GM21367 (cell line): Measurements from ENCODE around the gene MAP3K2.

Experiments used
- ATAC-seq: cut with Tn5 transposase; IDR thresholded peaks from one replicate; pipeline ENCODE4 v1.9.1; 2021; ENCODE audit not compliant: unreplicated experiment

Gene MAP3K2, protein sequence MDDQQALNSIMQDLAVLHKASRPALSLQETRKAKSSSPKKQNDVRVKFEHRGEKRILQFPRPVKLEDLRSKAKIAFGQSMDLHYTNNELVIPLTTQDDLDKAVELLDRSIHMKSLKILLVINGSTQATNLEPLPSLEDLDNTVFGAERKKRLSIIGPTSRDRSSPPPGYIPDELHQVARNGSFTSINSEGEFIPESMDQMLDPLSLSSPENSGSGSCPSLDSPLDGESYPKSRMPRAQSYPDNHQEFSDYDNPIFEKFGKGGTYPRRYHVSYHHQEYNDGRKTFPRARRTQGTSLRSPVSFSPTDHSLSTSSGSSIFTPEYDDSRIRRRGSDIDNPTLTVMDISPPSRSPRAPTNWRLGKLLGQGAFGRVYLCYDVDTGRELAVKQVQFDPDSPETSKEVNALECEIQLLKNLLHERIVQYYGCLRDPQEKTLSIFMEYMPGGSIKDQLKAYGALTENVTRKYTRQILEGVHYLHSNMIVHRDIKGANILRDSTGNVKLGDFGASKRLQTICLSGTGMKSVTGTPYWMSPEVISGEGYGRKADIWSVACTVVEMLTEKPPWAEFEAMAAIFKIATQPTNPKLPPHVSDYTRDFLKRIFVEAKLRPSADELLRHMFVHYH

DNA sequence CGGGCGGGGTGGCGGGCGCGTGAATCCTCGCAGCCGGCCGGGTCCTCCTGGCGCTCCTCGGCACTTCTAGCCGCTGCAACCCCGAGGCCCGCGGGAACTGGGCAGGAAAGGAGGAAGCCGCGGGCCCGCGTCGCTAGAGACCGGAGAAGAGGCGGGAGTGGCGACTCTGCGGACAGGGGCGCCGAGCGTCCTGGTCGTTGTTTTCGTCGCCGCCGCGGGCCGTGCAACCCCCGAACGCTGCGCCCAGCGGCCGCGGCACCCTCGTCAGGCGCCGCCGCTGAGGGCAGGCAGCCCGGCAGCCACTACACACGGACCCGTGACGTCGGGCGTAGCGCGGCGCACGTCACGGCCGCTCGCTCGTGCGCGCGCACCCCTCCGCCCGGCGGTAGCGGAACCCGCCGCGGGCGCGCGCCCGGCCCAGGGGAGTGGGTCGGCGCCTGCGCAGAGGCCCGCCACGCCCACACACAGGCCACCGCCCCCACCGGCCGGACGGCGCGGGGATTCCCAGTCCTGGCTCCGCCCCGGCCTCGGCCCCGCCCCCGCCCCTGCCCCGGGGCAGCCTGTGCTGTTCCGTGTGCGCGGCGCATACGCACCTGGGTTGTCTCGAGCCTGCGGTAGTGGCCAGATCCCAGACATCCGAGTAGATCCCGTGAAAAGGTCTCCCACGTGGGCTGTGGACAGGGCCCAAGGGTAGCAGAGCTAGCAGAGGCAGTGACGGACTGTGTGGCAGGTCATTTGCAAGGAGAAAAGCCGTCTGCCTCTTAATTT is at the start of gene MAP3K2:
TSS of gene MAP3K2 (minus strand) at position 321 of the 768 bp plus-strand sequence. CDS start 44,846 bp downstream, outside the sequence.
- ATAC-seq, result peak; percentile 61

DNA sequence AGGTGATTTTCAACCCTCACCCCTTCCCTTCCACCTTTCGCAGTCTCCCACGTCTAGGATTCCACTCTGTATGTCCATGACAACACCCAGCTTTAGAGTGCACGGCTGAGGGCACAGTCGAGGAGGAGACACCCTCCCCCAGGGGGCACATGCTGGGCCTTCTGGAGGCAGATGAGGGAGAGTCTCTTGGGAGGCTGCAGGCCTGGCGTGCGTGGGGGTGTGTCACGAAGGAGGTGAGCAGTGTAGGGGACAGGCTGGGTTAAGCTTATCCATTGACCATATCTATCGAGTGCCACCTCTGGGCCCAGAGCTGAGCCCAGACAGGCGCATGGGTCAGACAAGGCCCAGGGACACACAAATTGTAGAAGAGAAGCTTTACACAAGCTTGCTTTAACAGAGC is 49.3 kb upstream of the MAP3K2 start:
- no peak for ATAC-seq

DNA sequence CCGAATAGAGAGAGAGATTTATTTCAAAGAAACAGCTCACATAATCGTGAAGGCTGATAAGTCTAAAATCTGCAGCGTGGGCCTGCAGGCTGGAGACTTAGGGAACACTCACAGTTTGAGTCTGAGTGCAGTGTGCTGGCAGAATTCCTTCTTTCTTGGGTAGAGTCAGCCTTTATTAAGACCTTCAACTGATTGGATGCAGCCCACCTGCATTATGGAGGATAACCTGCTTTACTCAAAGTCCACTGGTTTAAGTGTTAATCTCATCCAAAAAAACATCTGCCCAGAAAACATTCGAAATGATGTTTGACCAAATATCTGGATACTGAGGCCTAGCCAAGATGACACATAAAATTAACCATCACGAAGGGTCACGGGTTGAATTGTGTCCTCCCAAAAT is 46.7 kb upstream of the MAP3K2 start:
- no peak for ATAC-seq

DNA sequence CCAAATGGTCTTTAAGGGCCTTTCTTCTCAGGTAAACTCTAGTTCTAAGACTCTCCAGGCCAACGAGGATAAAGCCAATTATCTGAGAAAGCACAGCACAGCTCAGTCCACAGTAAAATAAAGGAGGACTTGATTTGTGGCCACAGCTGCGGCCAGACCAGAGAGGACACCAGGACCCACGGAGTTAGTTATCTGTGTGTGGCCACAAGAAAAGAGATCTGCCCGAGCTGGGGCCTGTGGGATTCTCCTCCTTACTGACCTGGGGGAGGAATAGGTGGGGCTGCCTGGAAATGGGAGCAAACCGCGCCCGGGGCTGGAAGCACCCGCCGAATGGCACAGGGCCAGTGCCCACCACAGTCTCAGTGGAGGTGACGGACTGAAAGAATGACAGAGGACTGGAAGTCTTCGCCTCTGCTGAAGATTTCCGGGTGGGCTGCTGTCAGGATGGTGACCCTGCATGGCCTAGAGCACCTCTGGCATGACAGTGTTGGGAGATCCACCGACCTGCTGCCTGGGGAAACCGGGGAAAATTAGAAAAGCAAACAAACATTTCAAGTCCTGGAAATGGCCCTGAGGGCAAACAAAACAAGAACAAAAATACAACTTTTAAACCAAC is 43.7 kb upstream of the MAP3K2 start:
- ATAC-seq, result no peak

DNA sequence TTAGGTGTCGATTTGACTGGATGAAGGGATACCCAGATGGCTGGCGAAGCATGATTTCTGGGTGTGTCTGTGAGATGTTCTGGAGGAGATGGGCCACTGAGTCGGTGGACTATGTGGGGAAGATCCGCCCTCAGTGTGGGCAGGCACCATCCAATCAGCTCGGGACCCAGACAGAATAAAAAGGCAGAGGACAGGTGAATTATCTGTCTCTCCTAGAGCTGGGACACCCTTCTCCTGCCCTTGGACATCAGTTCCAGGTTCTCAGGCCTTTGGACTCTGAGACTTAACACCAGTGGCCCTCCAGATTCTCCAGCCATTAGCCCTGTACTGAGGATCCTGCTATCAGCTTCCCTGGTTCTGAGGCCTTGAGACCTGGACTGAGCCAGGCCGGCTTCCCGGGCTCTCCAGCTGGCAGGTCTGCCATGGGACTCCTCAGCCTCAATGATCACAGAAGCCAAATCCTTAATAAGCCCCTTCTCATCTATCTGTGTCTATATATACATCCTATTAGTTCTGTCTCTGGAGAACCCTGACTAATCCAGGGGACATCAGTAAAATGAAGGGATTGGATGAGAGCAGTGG is 42.2 kb upstream of the MAP3K2 start:
- ATAC-seq, result no peak

DNA sequence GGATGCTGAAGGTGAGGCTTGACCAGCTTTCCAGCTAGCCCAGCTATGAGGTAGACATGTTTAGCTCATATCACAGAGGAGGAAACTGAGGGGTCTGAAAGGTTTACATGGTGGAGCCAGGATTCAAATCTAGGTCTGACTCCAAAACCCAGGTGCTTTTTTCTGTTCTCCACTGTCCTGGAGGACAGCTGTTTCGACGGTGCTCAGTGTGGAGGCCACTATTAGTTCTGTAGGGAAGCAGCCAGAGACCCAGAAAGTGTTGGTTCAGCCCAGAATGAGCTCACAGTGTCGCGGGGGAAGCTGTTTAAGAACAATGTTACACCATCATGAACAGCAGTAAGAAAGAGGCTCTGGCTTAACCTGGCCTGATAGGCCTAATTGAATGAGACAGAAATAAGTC is 41.5 kb upstream of the MAP3K2 start:
- no peak for ATAC-seq

DNA sequence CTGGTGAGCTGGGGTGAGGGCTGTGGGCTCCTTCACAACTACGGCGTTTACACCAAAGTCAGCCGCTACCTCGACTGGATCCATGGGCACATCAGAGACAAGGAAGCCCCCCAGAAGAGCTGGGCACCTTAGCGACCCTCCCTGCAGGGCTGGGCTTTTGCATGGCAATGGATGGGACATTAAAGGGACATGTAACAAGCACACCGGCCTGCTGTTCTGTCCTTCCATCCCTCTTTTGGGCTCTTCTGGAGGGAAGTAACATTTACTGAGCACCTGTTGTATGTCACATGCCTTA is 41.0 kb upstream of the MAP3K2 start:
- no peak for ATAC-seq

DNA sequence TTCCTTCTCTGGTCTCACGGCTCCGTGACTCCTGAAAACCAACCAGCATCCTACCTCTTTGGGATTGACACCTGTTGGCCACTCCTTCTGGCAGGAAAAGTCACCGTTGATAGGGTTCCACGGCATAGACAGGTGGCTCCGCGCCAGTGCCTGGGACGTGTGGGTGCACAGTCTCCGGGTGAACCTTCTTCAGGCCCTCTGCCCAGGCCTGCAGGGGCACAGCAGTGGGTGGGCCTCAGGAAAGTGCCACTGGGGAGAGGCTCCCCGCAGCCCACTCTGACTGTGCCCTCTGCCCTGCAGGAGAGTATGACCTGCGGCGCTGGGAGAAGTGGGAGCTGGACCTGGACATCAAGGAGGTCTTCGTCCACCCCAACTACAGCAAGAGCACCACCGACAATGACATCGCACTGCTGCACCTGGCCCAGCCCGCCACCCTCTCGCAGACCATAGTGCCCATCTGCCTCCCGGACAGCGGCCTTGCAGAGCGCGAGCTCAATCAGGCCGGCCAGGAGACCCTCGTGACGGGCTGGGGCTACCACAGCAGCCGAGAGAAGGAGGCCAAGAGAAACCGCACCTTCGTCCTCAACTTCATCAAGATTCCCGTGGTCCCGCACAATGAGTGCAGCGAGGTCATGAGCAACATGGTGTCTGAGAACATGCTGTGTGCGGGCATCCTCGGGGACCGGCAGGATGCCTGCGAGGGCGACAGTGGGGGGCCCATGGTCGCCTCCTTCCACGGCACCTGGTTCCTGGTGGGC is 40.5 kb upstream of the MAP3K2 start:
- ATAC-seq, result no peak

DNA sequence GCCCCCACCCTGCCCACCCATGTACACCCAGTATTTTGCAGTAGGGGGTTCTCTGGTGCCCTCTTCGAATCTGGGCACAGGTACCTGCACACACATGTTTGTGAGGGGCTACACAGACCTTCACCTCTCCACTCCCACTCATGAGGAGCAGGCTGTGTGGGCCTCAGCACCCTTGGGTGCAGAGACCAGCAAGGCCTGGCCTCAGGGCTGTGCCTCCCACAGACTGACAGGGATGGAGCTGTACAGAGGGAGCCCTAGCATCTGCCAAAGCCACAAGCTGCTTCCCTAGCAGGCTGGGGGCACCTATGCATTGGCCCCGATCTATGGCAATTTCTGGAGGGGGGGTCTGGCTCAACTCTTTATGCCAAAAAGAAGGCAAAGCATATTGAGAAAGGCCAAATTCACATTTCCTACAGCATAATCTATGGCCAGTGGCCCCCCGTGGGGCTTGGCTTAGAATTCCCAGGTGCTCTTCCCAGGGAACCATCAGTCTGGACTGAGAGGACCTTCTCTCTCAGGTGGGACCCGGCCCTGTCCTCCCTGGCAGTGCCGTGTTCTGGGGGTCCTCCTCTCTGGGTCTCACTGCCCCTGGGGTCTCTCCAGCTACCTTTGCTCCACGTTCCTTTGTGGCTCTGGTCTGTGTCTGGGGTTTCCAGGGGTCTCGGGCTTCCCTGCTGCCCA is 39.7 kb upstream of the MAP3K2 start:
- no peak for ATAC-seq

DNA sequence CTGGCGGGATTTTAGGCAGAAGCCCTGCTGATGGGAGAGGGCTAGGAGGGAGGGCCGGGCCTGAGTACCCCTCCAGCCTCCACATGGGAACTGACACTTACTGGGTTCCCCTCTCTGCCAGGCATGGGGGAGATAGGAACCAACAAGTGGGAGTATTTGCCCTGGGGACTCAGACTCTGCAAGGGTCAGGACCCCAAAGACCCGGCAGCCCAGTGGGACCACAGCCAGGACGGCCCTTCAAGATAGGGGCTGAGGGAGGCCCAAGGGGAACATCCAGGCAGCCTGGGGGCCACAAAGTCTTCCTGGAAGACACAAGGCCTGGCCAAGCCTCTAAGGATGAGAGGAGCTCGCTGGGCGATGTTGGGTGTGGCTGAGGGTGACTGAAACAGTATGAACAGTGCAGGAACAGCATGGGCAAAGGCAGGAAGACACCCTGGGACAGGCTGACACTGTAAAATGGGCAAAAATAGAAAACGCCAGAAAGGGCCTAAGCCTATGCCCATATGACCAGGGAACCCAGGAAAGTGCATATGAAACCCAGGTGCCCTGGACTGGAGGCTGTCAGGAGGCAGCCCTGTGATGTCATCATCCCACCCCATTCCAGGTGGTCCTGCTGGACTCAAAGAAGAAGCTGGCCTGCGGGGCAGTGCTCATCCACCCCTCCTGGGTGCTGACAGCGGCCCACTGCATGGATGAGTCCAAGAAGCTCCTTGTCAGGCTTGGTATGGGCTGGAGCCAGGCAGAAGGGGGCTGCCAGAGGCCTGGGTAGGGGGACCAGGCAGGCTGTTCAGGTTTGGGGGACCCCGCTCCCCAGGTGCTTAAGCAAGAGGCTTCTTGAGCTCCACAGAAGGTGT is 39.0 kb upstream of the MAP3K2 start:
- no peak for ATAC-seq

DNA sequence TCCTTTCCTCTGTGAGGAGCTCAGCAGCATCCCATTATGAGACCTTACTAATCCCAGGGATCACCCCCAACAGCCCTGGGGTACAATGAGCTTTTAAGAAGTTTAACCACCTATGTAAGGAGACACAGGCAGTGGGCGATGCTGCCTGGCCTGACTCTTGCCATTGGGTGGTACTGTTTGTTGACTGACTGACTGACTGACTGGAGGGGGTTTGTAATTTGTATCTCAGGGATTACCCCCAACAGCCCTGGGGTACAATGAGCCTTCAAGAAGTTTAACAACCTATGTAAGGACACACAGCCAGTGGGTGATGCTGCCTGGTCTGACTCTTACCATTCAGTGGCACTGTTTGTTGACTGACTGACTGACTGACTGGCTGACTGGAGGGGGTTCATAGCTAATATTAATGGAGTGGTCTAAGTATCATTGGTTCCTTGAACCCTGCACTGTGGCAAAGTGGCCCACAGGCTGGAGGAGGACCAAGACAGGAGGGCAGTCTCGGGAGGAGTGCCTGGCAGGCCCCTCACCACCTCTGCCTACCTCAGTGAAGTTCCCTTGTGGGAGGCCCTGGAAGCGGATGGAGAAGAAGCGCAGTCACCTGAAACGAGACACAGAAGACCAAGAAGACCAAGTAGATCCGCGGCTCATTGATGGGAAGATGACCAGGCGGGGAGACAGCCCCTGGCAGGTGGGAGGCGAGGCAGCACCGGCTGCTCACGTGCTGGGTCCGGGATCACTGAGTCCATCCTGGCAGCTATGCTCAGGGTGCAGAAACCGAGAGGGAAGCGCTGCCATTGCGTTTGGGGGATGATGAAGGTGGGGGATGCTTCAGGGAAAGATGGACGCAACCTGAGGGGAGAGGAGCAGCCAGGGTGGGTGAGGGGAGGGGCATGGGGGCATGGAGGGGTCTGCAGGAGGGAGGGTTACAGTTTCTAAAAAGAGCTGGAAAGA is 38.0 kb upstream of the MAP3K2 start:
- no peak for ATAC-seq

DNA sequence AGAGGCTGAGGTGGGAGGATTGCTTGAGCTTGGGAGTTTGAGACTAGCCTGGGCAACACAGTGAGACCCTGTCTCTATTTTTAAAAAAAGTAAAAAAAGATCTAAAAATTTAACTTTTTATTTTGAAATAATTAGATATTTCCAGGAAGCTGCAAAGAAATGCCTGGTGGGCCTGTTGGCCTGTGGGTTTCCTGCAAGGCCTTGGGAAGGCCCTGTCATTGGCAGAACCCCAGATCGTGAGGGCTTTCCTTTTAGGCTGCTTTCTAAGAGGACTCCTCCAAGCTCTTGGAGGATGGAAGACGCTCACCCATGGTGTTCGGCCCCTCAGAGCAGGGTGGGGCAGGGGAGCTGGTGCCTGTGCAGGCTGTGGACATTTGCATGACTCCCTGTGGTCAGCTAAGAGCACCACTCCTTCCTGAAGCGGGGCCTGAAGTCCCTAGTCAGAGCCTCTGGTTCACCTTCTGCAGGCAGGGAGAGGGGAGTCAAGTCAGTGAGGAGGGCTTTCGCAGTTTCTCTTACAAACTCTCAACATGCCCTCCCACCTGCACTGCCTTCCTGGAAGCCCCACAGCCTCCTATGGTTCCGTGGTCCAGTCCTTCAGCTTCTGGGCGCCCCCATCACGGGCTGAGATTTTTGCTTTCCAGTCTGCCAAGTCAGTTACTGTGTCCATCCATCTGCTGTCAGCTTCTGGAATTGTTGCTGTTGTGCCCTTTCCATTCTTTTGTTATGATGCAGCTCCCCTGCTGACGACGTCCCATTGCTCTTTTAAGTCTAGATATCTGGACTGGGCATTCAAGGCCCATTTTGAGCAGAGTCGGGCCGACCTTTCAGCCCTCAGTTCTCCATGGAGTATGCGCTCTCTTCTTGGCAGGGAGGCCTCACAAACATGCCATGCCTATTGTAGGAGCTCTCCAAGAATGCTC is 37.1 kb upstream of the MAP3K2 start:
- ATAC-seq, result no peak

DNA sequence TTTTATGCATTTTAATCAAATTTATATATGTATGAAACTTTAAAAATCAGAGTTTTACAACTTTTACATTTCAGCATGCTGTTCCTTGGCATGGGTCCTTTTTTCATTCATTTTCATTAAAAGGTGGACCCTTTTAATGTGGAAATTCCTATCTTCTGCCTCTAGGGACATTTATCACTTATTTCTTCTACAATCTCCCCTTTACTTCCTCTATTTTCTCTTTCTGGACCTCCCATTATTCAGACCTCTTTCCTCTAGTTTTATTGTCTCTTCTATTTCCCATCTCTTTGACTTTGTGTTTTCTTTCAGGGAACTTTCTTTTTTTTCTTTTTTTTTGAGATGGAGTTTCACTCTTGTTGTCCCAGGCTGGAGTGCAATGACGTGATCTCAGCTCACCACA is 36.1 kb upstream of the MAP3K2 start:
- no peak for ATAC-seq

DNA sequence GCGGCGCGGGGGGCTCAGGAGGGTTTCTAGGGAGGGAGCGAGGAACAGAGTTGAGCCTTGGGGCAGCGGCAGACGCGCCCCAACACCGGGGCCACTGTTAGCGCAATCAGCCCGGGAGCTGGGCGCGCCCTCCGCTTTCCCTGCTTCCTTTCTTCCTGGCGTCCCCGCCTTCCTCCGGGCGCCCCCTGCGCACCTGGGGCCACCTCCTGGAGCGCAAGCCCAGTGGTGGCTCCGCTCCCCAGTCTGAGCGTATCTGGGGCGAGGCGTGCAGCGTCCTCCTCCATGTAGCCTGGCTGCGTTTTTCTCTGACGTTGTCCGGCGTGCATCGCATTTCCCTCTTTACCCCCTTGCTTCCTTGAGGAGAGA is 35.7 kb upstream of the MAP3K2 start:
- ATAC-seq, result no peak

DNA sequence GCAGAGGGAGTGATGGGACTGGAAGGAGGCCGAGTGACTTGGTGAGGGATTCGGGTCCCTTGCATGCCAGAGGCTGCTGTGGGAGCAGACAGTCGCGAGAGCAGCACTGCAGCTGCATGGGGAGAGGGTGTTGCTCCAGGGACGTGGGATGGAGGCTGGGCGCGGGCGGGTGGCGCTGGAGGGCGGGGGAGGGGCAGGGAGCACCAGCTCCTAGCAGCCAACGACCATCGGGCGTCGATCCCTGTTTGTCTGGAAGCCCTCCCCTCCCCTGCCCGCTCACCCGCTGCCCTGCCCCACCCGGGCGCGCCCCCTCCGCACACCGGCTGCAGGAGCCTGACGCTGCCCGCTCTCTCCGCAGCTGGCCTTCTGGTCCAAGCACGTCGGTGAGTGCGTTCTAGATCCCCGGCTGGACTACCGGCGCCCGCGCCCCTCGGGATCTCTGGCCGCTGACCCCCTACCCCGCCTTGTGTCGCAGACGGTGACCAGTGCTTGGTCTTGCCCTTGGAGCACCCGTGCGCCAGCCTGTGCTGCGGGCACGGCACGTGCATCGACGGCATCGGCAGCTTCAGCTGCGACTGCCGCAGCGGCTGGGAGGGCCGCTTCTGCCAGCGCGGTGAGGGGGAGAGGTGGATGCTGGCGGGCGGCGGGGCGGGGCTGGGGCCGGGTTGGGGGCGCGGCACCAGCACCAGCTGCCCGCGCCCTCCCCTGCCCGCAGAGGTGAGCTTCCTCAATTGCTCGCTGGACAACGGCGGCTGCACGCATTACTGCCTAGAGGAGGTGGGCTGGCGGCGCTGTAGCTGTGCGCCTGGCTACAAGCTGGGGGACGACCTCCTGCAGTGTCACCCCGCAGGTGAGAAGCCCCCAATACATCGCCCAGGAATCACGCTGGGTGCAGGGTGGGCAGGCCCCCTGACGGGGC is 35.0 kb upstream of the MAP3K2 start:
- ATAC-seq, result no peak
